Liver (tissue), 9 donors: ENCODE measurements around the gene FASTK. TPM values are rescaled to one million over a fixed set of nuclear protein-coding genes. Genes with fewer than 3 reads are reported as not detected.

ENCODE experiments used
- DNase-seq: peaks from one replicate; pipeline ENCODE4 v3.0.0-alpha.2; 2017; ENCODE audit warnings: low spot score
- H3K27ac ChIP-seq, 2 donors: one replicate each; pipeline ENCODE4 v1.7.0; 2013; ENCODE audit warnings: inconsistent platforms in 2 of 2, low read length in 2 of 2, control low read depth in 1 of 2, low read depth in 1 of 2, mild to moderate bottlenecking in 1 of 2
- H3K27me3 ChIP-seq, 4 donors: one replicate each; pipeline versions ENCODE4 v1.6.1 to v1.7.0; 2013; ENCODE audit warnings: low read length in 3 of 4, inconsistent platforms in 1 of 4, mild to moderate bottlenecking in 1 of 4, moderate library complexity in 1 of 4; ENCODE audit not compliant: control insufficient read depth in 4 of 4, insufficient read depth in 4 of 4
- H3K36me3 ChIP-seq, 4 donors: one replicate each; pipeline versions ENCODE4 v1.6.1 to v1.7.0; 2013; ENCODE audit warnings: low read length in 3 of 4, mild to moderate bottlenecking in 3 of 4, low read depth in 1 of 4, moderate library complexity in 1 of 4; ENCODE audit not compliant: control insufficient read depth in 4 of 4, insufficient read depth in 3 of 4
- H3K4me1 ChIP-seq, 4 donors: one replicate each; pipeline versions ENCODE4 v1.6.1 to v1.7.0; 2013; ENCODE audit warnings: low read length in 3 of 4, mild to moderate bottlenecking in 3 of 4, moderate library complexity in 1 of 4; ENCODE audit not compliant: control insufficient read depth in 4 of 4, insufficient read depth in 4 of 4
- H3K4me3 ChIP-seq, 3 donors: one replicate each; pipeline versions ENCODE4 v1.6.1 to v1.7.0; 2013; ENCODE audit warnings: low read length in 3 of 3, control low read depth in 1 of 3, low read depth in 1 of 3, mild to moderate bottlenecking in 1 of 3
- H3K9ac ChIP-seq, 2 donors: one replicate each; pipeline ENCODE4 v1.7.0; 2013; ENCODE audit warnings: low read length in 2 of 2, mild to moderate bottlenecking in 2 of 2, moderate library complexity in 2 of 2, control low read depth in 1 of 2, low read depth in 1 of 2
- H3K9me3 ChIP-seq, 4 donors: one replicate each; pipeline versions ENCODE4 v1.6.1 to v1.7.0; 2013; ENCODE audit warnings: low read length in 3 of 4; ENCODE audit not compliant: control insufficient read depth in 4 of 4
- FOXA1 ChIP-seq: IDR thresholded peaks from 2 replicates; pipeline ENCODE4 v1.6.1; 2016; ENCODE audit warnings: antibody characterized with exemption
- GABPA ChIP-seq, 2 donors: IDR thresholded peaks in 1 of 2; conservative IDR thresholded peaks in 1 of 2; 2 replicates each; pipeline ENCODE4 v1.6.1; 2016; ENCODE audit warnings: antibody characterized with exemption in 2 of 2, mild to moderate bottlenecking in 1 of 2, moderate library complexity in 1 of 2
- HNF4G ChIP-seq: IDR thresholded peaks from 2 replicates; pipeline ENCODE4 v1.6.1; 2016; ENCODE audit warnings: antibody characterized with exemption
- RAD21 ChIP-seq, 2 donors: IDR thresholded peaks; 2 replicates each; pipeline ENCODE4 v1.6.1; 2016; ENCODE audit warnings: antibody characterized with exemption in 2 of 2, mild to moderate bottlenecking in 2 of 2
- RXRA ChIP-seq, 2 donors: IDR thresholded peaks; 2 replicates each; pipeline ENCODE4 v1.6.1; 2017 to 2018; ENCODE audit warnings: antibody characterized with exemption in 2 of 2, mild to moderate bottlenecking in 1 of 2
- SP1 ChIP-seq: IDR thresholded peaks from 2 replicates; pipeline ENCODE4 v1.6.1; 2018; ENCODE audit warnings: antibody characterized with exemption, mild to moderate bottlenecking
- YY1 ChIP-seq: IDR thresholded peaks from 2 replicates; pipeline ENCODE4 v1.6.1; 2016; ENCODE audit warnings: antibody characterized with exemption, mild to moderate bottlenecking
- WGBS: extraction: QIAGEN DNeasy Blood & Tissue Kit; methylation state at CpG from one replicate; pipeline ENCODE4 v1.1.7; 2013; 5-methylcytosine and 5-hydroxymethylcytosine counted together
- polyA plus RNA-seq, 2 donors: library from polyadenylated mRNA; stranded (reverse) in 1 of 2; unstranded in 1 of 2; fragments of 200-250 nt in 1 of 2; fragments of >200 nt in 1 of 2; fragmentation: Nextera tagmentation in 1 of 2; extraction: Ambion mirVana in 1 of 2; gene quantifications; one replicate each; pipeline versions ENCODE4 v1.2.1 to v1.2.3, GENCODE V29; 2013 to 2015
- total RNA-seq, 2 donors: library from RNA; depleted of rRNA; stranded (reverse); fragments of >200 nt; gene quantifications; one replicate each; pipeline ENCODE4 v1.2.3, GENCODE V29; 2014
- TF ChIP-seq, protein P1 (sequence below): IDR thresholded peaks from 2 replicates; pipeline ENCODE4 v1.6.1; 2016; ENCODE audit warnings: antibody characterized with exemption
- TF ChIP-seq, protein P2 (sequence below): IDR thresholded peaks from 2 replicates; pipeline ENCODE4 v1.6.1; 2016; ENCODE audit warnings: antibody characterized with exemption, mild to moderate bottlenecking
- TF ChIP-seq, protein P3 (sequence below): fragments of 150-350 bp; IDR thresholded peaks from 2 replicates; pipeline ENCODE4 v1.5.1; 2017; ENCODE audit warnings: improper control_type of control experiment, low read depth, low read length; ENCODE audit not compliant: missing input control
- donor health status: healthy.
- donor health status: healthy.
- donor health status: healthy.
- donor health status: healthy.
- donor health status: healthy.

FASTK gene, protein sequence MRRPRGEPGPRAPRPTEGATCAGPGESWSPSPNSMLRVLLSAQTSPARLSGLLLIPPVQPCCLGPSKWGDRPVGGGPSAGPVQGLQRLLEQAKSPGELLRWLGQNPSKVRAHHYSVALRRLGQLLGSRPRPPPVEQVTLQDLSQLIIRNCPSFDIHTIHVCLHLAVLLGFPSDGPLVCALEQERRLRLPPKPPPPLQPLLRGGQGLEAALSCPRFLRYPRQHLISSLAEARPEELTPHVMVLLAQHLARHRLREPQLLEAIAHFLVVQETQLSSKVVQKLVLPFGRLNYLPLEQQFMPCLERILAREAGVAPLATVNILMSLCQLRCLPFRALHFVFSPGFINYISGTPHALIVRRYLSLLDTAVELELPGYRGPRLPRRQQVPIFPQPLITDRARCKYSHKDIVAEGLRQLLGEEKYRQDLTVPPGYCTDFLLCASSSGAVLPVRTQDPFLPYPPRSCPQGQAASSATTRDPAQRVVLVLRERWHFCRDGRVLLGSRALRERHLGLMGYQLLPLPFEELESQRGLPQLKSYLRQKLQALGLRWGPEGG
- total RNA-seq: 10 to 100 TPM; 31.1 to 62.8 TPM
- polyA plus RNA-seq: 10 to 100 TPM; 33.9 to 53.4 TPM

DNA sequence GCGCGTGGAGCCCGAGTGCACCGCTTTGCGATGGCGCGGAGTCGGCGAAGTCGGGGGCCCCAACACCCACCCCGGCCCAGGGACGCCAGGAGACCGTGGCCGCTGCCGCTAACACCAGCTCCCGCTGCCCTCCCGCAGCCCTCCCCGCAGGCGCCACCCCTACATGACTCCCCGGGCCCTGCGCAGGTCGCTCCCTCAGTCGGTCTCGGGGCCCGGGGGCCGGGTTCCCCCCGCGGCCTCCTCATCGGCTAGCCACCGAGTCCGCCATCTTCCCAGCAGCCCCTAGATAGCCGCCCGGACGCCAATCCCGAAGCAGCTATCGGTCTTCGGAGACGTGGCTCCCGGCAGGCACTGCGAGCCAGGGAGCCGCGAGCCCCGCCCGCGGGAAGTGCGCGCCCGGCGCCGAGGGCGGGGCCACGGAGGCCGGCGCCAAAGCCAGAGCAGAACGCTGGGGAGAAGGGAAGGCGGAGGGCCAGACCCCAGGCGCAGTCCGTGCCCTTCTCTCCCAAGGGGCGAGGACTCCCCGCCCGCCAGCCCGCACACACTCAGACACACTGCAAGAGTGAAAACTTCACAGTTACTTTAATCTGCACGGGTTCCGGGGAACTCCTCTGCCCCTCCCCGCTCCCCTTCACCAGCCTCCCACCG is at the start of gene FASTK:
TSS of gene FASTK (minus strand) at position 288 of the 648 bp plus-strand sequence. CDS start at position 245, 43 bp downstream.
- WGBS: under 1% methylated on average over 66 of the region's 66 CpGs
- Histone ChIP-seq H3K9me3 (no peaks in the 10 kb centered on the region), H3K27me3 (no peaks in the 10 kb centered on the region), H3K4me3 (peak within 1 kb of the TSS; percentile 89 to 98 (median 97)), H3K9ac (peak within 1 kb of the TSS; percentile 41 to 92), H3K36me3 (peaks cover 3 to 15% (median 8%) of the 10 kb centered on the region in 4 donors), H3K4me1 (peaks cover 17 to 54% (median 40%) of the 10 kb centered on the region in 4 donors), H3K27ac (peak within 1 kb of the TSS; percentile 85 to 94)
- TF ChIP-seq, protein P1, sequence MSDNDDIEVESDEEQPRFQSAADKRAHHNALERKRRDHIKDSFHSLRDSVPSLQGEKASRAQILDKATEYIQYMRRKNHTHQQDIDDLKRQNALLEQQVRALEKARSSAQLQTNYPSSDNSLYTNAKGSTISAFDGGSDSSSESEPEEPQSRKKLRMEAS: no peak
- peak in 1 of 2 donors; percentile 25 for TF ChIP-seq RAD21 (IDR thresholded peaks at IDR 0.05)
- TF ChIP-seq YY1: peak; percentile 97
- TF ChIP-seq GABPA (IDR thresholded peaks at IDR 0.05 in 1 of 2, conservative IDR thresholded peaks at IDR 0.05 in 1 of 2): peak in 1 of 2 donors; percentile 45
- TF ChIP-seq, protein P2, sequence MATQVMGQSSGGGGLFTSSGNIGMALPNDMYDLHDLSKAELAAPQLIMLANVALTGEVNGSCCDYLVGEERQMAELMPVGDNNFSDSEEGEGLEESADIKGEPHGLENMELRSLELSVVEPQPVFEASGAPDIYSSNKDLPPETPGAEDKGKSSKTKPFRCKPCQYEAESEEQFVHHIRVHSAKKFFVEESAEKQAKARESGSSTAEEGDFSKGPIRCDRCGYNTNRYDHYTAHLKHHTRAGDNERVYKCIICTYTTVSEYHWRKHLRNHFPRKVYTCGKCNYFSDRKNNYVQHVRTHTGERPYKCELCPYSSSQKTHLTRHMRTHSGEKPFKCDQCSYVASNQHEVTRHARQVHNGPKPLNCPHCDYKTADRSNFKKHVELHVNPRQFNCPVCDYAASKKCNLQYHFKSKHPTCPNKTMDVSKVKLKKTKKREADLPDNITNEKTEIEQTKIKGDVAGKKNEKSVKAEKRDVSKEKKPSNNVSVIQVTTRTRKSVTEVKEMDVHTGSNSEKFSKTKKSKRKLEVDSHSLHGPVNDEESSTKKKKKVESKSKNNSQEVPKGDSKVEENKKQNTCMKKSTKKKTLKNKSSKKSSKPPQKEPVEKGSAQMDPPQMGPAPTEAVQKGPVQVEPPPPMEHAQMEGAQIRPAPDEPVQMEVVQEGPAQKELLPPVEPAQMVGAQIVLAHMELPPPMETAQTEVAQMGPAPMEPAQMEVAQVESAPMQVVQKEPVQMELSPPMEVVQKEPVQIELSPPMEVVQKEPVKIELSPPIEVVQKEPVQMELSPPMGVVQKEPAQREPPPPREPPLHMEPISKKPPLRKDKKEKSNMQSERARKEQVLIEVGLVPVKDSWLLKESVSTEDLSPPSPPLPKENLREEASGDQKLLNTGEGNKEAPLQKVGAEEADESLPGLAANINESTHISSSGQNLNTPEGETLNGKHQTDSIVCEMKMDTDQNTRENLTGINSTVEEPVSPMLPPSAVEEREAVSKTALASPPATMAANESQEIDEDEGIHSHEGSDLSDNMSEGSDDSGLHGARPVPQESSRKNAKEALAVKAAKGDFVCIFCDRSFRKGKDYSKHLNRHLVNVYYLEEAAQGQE: peak; percentile 23
- peak; percentile 86 for DNase-seq

DNA sequence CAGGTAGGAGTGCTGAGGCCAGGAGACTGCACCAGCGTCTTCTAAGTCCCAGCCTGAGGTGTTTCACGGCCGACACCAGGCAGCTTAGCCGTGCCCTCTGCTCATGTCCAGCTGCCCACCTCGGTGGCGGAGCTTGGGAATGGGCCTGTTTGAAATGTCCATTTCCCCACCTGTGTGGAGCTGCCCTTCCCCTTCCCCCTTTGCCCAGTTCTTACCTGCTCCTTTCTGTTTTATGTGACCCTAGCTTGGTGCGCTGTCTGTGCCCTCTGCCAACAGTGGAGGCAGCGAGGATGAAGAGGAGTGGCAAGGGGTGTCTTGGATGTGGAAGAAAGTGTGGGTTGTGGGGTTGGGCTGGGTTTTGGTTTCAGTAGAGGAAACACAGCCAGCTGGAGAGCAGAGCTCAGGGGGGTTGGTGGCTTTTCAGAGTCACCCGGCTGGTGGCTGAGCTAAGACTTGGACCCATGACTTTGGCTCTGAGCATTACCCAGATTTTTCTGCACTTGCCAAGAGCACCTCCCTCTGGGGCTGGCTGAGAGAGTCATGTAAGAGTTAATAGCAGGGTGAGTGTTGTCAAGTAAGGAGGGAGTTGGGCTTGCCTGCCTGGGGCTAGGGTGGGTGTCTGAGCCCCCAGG is 49.5 kb upstream of the FASTK start:
- Histone ChIP-seq H3K9ac (no peak overlapping the region), H3K4me1 (no peaks in the 10 kb centered on the region), H3K9me3 (no peaks in the 10 kb centered on the region), H3K27me3 (no peaks in the 10 kb centered on the region), H3K36me3 (peaks cover 12 to 58% (median 32%) of the 10 kb centered on the region in 4 donors), H3K4me3 (no peak overlapping the region), H3K27ac (no peak overlapping the region)
- 98% methylated on average over 9 of the region's 9 CpGs for WGBS
- DNase-seq: no peak
- TF ChIP-seq, protein P3, sequence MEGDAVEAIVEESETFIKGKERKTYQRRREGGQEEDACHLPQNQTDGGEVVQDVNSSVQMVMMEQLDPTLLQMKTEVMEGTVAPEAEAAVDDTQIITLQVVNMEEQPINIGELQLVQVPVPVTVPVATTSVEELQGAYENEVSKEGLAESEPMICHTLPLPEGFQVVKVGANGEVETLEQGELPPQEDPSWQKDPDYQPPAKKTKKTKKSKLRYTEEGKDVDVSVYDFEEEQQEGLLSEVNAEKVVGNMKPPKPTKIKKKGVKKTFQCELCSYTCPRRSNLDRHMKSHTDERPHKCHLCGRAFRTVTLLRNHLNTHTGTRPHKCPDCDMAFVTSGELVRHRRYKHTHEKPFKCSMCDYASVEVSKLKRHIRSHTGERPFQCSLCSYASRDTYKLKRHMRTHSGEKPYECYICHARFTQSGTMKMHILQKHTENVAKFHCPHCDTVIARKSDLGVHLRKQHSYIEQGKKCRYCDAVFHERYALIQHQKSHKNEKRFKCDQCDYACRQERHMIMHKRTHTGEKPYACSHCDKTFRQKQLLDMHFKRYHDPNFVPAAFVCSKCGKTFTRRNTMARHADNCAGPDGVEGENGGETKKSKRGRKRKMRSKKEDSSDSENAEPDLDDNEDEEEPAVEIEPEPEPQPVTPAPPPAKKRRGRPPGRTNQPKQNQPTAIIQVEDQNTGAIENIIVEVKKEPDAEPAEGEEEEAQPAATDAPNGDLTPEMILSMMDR: no peak
- no peak for TF ChIP-seq RXRA (IDR thresholded peaks at IDR 0.05)
- no peak for TF ChIP-seq SP1
- TF ChIP-seq FOXA1: no peak
- TF ChIP-seq HNF4G: no peak
